AG10803 (cell line): ENCODE results near the gene CDK5RAP2.

Experiments used
- DNase-seq: peaks from one replicate; pipeline ENCODE4 v3.0.0; 2010; ENCODE audit warnings: low read depth
- H3K4me3 ChIP-seq: 2 replicates; pipeline ENCODE4 v1.5.1; 2011; ENCODE audit warnings: mild to moderate bottlenecking, low read length, control low read depth
- TF ChIP-seq, protein P1 (sequence below): conservative IDR thresholded peaks from 2 replicates; pipeline ENCODE4 v1.5.1; 2011; ENCODE audit warnings: mild to moderate bottlenecking, low read length, control low read depth, inconsistent platforms

CDK5RAP2 gene

DNA sequence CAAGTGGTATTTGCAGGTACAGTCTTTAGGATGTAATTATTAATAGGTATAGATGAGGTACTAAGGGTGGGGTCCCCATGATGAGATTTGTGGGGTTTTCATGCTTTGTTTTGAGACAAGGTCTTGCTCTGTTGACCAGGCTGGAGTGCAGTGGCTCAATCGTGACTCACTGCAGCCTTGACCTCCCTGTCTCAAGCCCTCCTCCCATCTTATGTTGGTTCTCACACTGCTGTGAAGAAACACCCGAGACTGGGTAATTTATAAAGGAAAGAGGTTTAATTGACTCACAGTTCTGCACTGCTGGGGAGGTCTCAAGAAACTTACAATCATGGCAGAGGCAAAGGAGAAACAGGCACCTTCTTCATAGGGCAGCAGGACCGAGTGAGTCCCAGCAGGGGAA, 217.5 kb downstream of the CDK5RAP2 start:
- TF ChIP-seq, protein P1, sequence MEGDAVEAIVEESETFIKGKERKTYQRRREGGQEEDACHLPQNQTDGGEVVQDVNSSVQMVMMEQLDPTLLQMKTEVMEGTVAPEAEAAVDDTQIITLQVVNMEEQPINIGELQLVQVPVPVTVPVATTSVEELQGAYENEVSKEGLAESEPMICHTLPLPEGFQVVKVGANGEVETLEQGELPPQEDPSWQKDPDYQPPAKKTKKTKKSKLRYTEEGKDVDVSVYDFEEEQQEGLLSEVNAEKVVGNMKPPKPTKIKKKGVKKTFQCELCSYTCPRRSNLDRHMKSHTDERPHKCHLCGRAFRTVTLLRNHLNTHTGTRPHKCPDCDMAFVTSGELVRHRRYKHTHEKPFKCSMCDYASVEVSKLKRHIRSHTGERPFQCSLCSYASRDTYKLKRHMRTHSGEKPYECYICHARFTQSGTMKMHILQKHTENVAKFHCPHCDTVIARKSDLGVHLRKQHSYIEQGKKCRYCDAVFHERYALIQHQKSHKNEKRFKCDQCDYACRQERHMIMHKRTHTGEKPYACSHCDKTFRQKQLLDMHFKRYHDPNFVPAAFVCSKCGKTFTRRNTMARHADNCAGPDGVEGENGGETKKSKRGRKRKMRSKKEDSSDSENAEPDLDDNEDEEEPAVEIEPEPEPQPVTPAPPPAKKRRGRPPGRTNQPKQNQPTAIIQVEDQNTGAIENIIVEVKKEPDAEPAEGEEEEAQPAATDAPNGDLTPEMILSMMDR, result no peak
- DNase-seq, result no peak
- H3K4me3 ChIP-seq, result no peak overlapping the region

DNA sequence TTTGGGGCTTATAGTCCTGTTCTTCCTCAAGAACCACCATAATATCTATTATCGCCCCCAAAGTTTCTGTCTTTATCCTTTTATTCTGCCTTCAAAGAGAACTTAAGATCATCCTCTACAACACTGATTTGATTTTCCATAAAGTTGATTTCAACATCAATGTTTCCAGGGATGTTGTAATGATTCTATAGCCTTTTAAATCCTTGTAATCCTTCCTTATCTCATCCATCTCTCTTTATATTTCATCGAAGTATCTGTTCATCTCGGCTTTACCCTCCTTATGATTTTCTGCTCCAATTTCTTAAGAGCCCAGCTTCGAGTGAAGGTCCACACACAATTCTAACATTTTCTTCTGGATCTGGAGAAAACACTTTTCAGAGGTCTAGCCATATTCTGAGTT, 218.4 kb downstream of the CDK5RAP2 start:
- no peak overlapping the region for H3K4me3 ChIP-seq
- DNase-seq, result no peak
- TF ChIP-seq, protein P1, result no peak

DNA sequence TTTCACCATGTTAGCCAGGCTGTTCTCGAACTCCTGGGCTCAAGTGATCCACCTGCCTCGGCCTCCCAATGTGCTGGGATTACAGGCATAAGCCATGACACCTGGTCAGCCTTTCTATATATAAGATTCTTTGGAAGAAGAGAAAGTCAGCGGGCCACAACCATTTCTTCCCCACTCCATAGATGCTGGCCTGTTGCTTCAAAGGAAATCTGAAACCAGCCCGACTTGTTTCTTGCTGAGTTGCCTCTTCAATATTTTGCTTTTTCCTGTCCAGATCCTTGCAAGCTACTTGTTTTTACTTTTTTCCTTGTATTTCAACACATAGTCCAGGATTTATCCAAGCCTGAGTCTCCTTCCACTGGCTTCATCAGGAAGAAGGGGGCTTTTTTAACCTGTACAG, 219.5 kb downstream of the CDK5RAP2 start:
- H3K4me3 ChIP-seq, result no peak overlapping the region
- TF ChIP-seq, protein P1, result no peak
- no peak for DNase-seq

DNA sequence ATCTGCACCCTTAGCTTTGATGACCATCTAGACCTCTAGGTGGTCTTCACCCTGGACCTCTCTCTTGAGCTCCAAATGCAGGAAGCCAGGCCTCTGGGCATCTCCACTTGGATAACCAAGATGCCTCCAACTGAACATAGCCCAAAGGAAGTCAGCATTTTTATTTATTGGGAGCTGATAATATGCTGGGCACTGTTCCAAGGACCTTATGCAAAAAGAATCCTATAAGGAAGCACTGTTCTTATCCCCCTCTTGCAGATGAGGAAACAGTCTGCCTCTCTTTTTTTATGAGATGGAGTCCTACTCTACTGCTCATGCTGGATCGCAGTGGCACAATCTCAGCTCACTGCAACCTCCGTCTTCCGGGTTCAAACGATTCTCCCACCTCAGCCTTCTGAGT, 219.9 kb downstream of the CDK5RAP2 start:
- H3K4me3 ChIP-seq, result no peak overlapping the region
- TF ChIP-seq, protein P1, result no peak
- peak; percentile 37 for DNase-seq

DNA sequence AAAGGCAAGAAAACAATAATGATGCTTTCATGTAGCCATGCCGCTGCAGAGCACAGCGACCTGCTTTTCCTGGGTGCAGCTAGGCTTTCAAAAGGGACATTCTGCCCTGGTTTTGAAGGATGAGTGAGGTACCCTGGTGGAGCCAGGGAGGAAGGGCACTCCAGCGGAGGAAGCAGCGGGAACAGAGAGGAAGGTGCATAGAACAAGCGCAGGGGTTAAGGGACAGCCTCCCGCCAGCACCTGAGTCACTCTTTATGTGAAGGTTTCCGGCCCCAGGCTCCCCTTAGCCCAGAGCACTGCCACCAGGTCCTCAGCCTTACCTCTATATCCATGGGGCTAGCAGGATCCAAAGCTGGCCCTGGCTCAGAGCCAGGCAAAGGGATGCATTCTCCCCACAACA, 221.1 kb downstream of the CDK5RAP2 start:
- no peak for DNase-seq
- no peak overlapping the region for H3K4me3 ChIP-seq
- TF ChIP-seq, protein P1, result no peak

DNA sequence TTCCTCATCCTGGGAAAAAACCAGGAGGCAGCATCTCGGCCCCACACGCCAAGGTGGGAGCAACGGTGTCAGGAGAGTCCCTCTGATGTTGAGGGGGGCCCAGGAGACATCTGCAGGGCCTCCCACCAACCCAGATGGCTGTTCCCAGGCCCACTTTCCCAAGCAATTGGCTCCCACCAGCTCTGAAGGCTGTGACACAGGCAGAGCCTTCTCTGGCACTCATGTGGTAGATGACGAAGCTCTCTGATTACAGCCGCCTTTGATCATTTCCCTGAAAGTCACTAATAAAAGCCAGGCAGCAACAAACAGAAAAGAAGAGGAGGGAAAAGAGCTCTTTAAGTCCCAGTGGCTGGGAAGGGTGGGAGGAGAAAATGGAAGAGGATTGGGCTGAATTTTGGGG, 226.5 kb downstream of the CDK5RAP2 start:
- H3K4me3 ChIP-seq, result no peak overlapping the region
- peak; percentile 62 for DNase-seq
- TF ChIP-seq, protein P1, result no peak

DNA sequence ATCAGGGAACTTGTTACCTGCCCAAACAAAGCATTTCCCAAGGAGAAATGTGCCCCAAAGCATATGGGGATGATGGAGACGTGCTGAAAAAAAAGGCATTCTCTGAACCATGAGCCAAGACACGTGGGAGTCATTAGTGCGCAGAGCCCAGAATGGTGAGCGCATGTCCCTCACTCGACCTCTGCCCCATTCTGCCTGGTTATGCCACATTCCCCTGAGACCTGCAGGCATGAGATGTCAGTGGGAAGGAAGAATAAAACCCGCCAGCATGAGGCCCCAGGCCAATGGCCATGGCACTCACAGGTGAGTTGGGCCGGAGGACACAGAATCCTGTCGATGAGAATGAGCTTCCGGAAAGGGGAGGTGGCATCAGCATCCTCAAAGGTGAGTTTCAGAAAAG, 228.9 kb downstream of the CDK5RAP2 start:
- TF ChIP-seq, protein P1, result no peak
- DNase-seq, result peak; percentile 24
- no peak overlapping the region for H3K4me3 ChIP-seq
